ENCODE data around the gene IL21R. TPM values are rescaled to one million over a fixed set of nuclear protein-coding genes. Genes with fewer than 3 reads are reported as not detected.

The IL21R gene
- total RNA-seq, 2 experiments from 2014 or later, result 34.5 to 34.8 TPM

GRCh38 chr16:27379919-27380318, 22.1 kb upstream of the IL21R start:
- peaks cover 35% of the 10 kb centered on the region for H3K4me1 Mint-ChIP-seq (ENCODE audit: low read depth)
- DNase-seq (no peak), ATAC-seq (ENCODE audit: poor library complexity) (no peak)
- H3K27ac ChIP-seq (ENCODE audit: low read depth in 1 of 2, low read length in 2 of 2), result no peak overlapping the region
- no peak overlapping the region for H3K27ac Mint-ChIP-seq
- no peaks in the 10 kb centered on the region for H3K27me3 Mint-ChIP-seq
- H3K4me3 Mint-ChIP-seq, result no peak overlapping the region
- intact Hi-C loops (cut with DNase I, micrococcal nuclease), result loop anchor here in 1 of 2 experiments (2.0 kb wide), 1 partner anchor 25 kb away; no protein-coding TSS in a partner anchor
- H3K4me3 ChIP-seq (ENCODE audit: low read length), result no peak overlapping the region
- peaks cover 0 to 13% of the 10 kb centered on the region in 2 experiments for H3K9me3 ChIP-seq (ENCODE audit: control insufficient read depth in 1 of 2, insufficient read depth in 1 of 2, low read length in 2 of 2)
- no peaks in the 10 kb centered on the region for H3K27me3 ChIP-seq (ENCODE audit: control insufficient read depth in 1 of 2, insufficient read depth in 2 of 2, low read length in 2 of 2)
- TF ChIP-seq, protein P1, sequence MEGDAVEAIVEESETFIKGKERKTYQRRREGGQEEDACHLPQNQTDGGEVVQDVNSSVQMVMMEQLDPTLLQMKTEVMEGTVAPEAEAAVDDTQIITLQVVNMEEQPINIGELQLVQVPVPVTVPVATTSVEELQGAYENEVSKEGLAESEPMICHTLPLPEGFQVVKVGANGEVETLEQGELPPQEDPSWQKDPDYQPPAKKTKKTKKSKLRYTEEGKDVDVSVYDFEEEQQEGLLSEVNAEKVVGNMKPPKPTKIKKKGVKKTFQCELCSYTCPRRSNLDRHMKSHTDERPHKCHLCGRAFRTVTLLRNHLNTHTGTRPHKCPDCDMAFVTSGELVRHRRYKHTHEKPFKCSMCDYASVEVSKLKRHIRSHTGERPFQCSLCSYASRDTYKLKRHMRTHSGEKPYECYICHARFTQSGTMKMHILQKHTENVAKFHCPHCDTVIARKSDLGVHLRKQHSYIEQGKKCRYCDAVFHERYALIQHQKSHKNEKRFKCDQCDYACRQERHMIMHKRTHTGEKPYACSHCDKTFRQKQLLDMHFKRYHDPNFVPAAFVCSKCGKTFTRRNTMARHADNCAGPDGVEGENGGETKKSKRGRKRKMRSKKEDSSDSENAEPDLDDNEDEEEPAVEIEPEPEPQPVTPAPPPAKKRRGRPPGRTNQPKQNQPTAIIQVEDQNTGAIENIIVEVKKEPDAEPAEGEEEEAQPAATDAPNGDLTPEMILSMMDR (IDR thresholded peaks at IDR 0.05), result no peak
- no peaks in the 10 kb centered on the region for H3K36me3 Mint-ChIP-seq (ENCODE audit: low read depth)
- ChIA-PET CTCF (no interaction called here), POLR2A (interaction anchor here (0.8 to 3.2 kb wide), 5 partner anchors 12 to 61 kb away, joined by 3 to 35 read pairs (median 7); partner anchors contain the start of gene IL21R)
- H3K4me1 ChIP-seq (ENCODE audit: insufficient read depth, low read length), result peaks cover 35% of the 10 kb centered on the region
- H3K36me3 ChIP-seq (ENCODE audit: insufficient read depth, low read length), result no peaks in the 10 kb centered on the region
- H3K9me3 Mint-ChIP-seq, result peaks cover 3% of the 10 kb centered on the region

DNA sequence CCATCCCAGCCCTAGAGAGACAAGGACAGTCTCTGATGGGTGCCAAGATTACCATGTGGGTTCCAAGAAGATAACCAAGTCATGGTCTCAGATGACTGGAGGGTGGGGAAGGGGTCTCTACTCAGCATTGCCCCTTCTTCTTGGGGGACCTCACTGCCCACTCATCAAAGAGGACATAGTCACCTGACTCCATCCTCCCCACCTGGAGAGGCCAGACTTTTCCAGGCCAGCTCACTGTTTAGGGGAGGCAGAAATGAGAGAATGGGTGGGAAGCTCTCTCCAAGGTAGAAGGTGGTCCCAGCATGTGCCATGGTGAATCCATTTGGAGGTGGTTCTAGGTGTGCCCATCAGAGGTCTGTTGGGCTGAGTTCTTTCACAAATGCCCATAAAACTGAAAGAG, 20.7 kb upstream of the IL21R start:
- no peak for ATAC-seq (ENCODE audit: poor library complexity)
- TF ChIP-seq, protein P1 (IDR thresholded peaks at IDR 0.05), result no peak
- H3K4me3 ChIP-seq (ENCODE audit: low read length), result no peak overlapping the region
- DNase-seq, result no peak
- Mint-ChIP-seq H3K9me3 (peaks cover 3% of the 10 kb centered on the region), H3K36me3 (ENCODE audit: low read depth) (no peaks in the 10 kb centered on the region), H3K27ac (no peak overlapping the region), H3K27me3 (no peaks in the 10 kb centered on the region), H3K4me3 (no peak overlapping the region), H3K4me1 (ENCODE audit: low read depth) (peaks cover 34% of the 10 kb centered on the region)
- CTCF ChIA-PET, result no interaction called here
- peaks cover 0 to 13% of the 10 kb centered on the region in 2 experiments for H3K9me3 ChIP-seq (ENCODE audit: control insufficient read depth in 1 of 2, insufficient read depth in 1 of 2, low read length in 2 of 2)
- H3K4me1 ChIP-seq (ENCODE audit: insufficient read depth, low read length), result peaks cover 31% of the 10 kb centered on the region
- no peaks in the 10 kb centered on the region for H3K36me3 ChIP-seq (ENCODE audit: insufficient read depth, low read length)
- H3K27ac ChIP-seq (ENCODE audit: low read depth in 1 of 2, low read length in 2 of 2), result no peak overlapping the region
- intact Hi-C loops (cut with DNase I, micrococcal nuclease), result no loop called here
- H3K27me3 ChIP-seq (ENCODE audit: control insufficient read depth in 1 of 2, insufficient read depth in 2 of 2, low read length in 2 of 2), result no peaks in the 10 kb centered on the region
- POLR2A ChIA-PET, result interaction anchor here (1.5 to 2.9 kb wide), 2 partner anchors 20 to 21 kb away, joined by 4 to 7 read pairs; partner anchors contain the start of gene IL21R

GRCh38 chr16:27381974-27382855, 19.8 kb upstream of the IL21R start:
- peaks cover 30% of the 10 kb centered on the region for H3K4me1 Mint-ChIP-seq (ENCODE audit: low read depth)

More at GRCh38 chr16:27381974-27382855, 19.8 kb upstream of the IL21R start:
- POLR2A ChIA-PET, result interaction anchor here (1.5 to 2.9 kb wide), 2 partner anchors 19 to 20 kb away, joined by 4 to 7 read pairs; partner anchors contain the start of gene IL21R
- no peak overlapping the region for H3K4me3 Mint-ChIP-seq
- Histone ChIP-seq H3K27ac (ENCODE audit: low read depth in 1 of 2, low read length in 2 of 2) (no peak overlapping the region), H3K9me3 (ENCODE audit: control insufficient read depth in 1 of 2, insufficient read depth in 1 of 2, low read length in 2 of 2) (peaks cover 0 to 13% of the 10 kb centered on the region in 2 experiments), H3K4me1 (ENCODE audit: insufficient read depth, low read length) (peaks cover 24% of the 10 kb centered on the region), H3K4me3 (ENCODE audit: low read length) (no peak overlapping the region), H3K36me3 (ENCODE audit: insufficient read depth, low read length) (no peaks in the 10 kb centered on the region), H3K27me3 (ENCODE audit: control insufficient read depth in 1 of 2, insufficient read depth in 2 of 2, low read length in 2 of 2) (no peaks in the 10 kb centered on the region)
- DNase-seq (peak in 2 of 14 experiments; percentile 23 to 76), ATAC-seq (ENCODE audit: poor library complexity) (peak; percentile 59)
- H3K9me3 Mint-ChIP-seq, result peaks cover 3% of the 10 kb centered on the region
- CTCF ChIA-PET, result no interaction called here
- no peak overlapping the region for H3K27ac Mint-ChIP-seq
- no peaks in the 10 kb centered on the region for H3K27me3 Mint-ChIP-seq
- intact Hi-C loops (cut with DNase I, micrococcal nuclease), result no loop called here
- TF ChIP-seq, protein P1 (IDR thresholded peaks at IDR 0.05), result no peak
- no peaks in the 10 kb centered on the region for H3K36me3 Mint-ChIP-seq (ENCODE audit: low read depth)

All from CD4-positive, alpha-beta T cell (primary cell).